Measurements from ENCODE around the gene GRAMD1A.
"Not testable (repeated sequence)": the region's sequence is repeated elsewhere in the genome, so short reads cannot be mapped to it uniquely, and the experiment has no call there.

The GRAMD1A gene

GRCh38 chr19:34979819-34980640, 20.1 kb upstream of the GRAMD1A start:
- DNase-seq, result no peak

- DNase-seq, result no peak
Measured at GRCh38 chr19:34982275-34982674, 17.8 kb upstream of the GRAMD1A start.

- DNase-seq, result no peak
Measured at GRCh38 chr19:34983786-34984185, 16.3 kb upstream of the GRAMD1A start.

GRCh38 chr19:34984287-34984686, 15.8 kb upstream of the GRAMD1A start:
- no peak for DNase-seq

GRCh38 chr19:34985249-34986022, 14.7 kb upstream of the GRAMD1A start:
- DNase-seq, result no peak

GRCh38 chr19:34988119-34988518, 12.0 kb upstream of the GRAMD1A start:
- no peak for DNase-seq

GRCh38 chr19:34989298-34989697, 10.8 kb upstream of the GRAMD1A start:
- DNase-seq, result no peak

GRCh38 chr19:34990578-34991192, 9.4 kb upstream of the GRAMD1A start:
- no peak for DNase-seq

- DNase-seq, result no peak
Measured at GRCh38 chr19:34991542-34992333, 8.4 kb upstream of the GRAMD1A start.

GRCh38 chr19:34992582-34992981, 7.5 kb upstream of the GRAMD1A start:
- not testable (repeated sequence) for DNase-seq

GRCh38 chr19:34994286-34994642, 5.9 kb upstream of the GRAMD1A start:
- DNase-seq, result no peak

GRCh38 chr19:34994643-34995541, 5.2 kb upstream of the GRAMD1A start:
- DNase-seq, result no peak

- DNase-seq, result no peak
Measured at GRCh38 chr19:34995551-34995950, 4.6 kb upstream of the GRAMD1A start.

- DNase-seq, result no peak
Measured at GRCh38 chr19:34997071-34997617, 3.0 kb upstream of the GRAMD1A start.

- not testable (repeated sequence) for DNase-seq
Measured at GRCh38 chr19:34998224-34998623, 1.9 kb upstream of the GRAMD1A start.

GRCh38 chr19:34998777-34999497, 1.2 kb upstream of the GRAMD1A start:
- no peak for DNase-seq

- no peak for DNase-seq
Measured at GRCh38 chr19:35000338-35000646, 169 bp downstream of the GRAMD1A start.

GRCh38 chr19:35000647-35001501, 751 bp downstream of the GRAMD1A start:
- no peak for DNase-seq

- no peak for DNase-seq
Measured at GRCh38 chr19:35002037-35002535, 2.0 kb downstream of the GRAMD1A start.

Data from NCI-H1417 treated with DMSO at 0.1 percent for 48 hours (cell line).